HG02970 (cell line): ENCODE results near the gene KCTD17.
"Not testable (repeated sequence)": the region's sequence is repeated elsewhere in the genome, so short reads cannot be mapped to it uniquely, and the experiment has no call there.

ENCODE experiments used
- ATAC-seq: cut with Tn5 transposase; IDR thresholded peaks from one replicate; pipeline ENCODE4 v1.9.1; 2021; ENCODE audit warnings: mild to moderate bottlenecking, moderate library complexity, moderate number of reproducible peaks; ENCODE audit not compliant: unreplicated experiment, low FRiP score

The KCTD17 gene

DNA sequence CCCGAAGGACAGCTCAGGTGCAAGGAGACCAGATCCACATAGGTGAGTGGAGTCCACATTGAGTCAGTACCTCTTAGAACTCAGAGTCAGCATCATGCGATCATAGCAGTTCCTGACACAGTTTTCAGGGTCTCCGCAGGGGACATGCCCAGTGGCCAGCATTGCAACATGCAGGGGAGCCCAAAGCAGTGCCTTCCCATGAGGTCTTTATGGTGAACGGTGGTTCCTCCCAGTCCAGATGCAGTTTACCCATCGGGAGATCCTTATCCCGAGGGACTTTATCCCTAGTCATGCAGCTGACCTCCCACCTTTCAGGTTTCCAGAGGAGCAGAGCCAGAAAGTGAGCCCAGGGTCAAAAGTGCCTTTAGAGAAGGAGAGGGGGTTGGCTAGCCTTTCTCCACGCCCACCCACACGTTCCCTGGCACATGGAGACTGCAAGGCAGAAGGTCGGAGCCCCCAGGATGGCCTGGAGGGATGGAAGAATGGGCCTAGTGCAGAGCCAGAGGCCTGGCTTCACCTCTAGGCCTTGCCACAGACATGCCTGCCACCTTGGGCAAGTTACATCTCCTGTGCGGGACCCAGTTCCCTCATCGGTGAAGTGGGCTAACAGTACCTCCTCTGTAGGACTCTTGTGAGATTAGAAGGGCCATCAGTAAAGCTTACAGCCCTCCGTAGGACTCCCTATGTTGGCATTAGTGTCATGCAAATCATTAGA lies 6.4 kb downstream of the KCTD17 start:
- no peak for ATAC-seq

DNA sequence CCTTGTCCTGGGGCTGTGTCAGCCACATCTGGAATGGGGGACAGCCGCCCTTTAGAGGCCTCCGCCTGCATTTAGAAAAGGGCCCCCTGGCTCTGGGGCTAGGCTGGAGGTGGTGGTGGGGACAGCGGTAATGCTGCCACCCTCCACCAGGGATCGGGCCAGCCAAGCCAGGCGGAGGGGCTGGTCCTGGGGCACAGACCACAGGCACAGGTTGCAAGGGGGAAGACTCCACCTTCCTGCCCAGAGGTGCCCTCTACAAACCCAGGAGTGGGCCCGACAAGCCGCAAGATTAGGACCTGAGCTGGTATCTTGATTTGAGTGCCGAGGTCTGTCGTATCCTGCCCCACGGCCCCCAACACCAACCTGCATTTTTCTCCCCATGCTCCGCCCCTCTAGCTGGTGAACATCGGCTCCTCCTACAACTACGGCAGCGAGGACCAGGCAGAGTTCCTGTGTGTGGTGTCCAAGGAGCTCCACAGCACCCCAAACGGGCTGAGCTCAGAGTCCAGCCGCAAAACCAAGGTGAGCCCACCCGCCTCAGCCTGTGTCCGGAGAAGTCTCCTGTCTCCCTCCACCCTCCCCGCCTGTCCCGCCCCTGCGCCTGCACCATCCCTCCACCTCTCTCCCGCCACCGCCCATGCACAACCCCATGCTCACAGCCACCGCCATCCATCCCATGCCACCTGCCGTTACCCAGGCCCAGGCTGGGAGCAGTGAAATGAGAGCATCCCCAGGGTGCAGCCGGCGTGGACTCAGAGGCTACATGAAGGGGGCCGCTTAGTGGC lies 7.6 kb downstream of the KCTD17 start:
- ATAC-seq, result no peak

DNA sequence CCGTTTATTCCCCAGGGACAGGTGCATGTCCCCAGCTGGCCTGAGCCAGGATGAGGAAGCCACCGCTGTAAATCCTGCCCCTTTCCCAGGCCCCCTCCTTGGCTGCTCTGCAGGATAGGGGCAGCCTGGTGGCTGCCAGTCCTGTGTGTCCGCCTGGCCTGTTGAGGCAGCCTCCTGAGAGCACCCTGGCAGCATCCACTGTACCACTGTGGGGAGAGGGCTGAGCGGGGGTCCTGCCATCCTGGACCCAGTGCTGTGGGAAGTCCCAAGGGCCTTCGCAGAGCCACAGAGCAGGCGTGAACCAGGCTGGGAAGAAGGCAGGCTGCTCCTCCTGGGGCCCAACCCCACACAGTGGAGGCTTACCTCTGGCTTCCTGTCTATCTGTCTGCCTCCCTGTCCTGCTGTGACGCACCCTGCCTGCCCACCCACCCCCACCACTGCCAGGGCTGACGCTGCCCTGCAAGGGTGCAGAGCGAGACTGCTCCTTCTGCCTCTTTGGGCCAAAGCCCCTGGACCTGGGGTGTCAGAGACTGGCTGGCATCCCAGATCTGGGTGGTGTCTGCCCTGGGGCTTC lies 8.4 kb downstream of the KCTD17 start:
- ATAC-seq, result no peak

GRCh38 chr22:37060801-37061610 lies 9.5 kb downstream of the KCTD17 start:
- no peak for ATAC-seq

- no peak for ATAC-seq
Observed at GRCh38 chr22:37061611-37062375, 10.3 kb downstream of the KCTD17 start.

- ATAC-seq, result no peak
Observed at GRCh38 chr22:37062376-37062675, 10.8 kb downstream of the KCTD17 start.

DNA sequence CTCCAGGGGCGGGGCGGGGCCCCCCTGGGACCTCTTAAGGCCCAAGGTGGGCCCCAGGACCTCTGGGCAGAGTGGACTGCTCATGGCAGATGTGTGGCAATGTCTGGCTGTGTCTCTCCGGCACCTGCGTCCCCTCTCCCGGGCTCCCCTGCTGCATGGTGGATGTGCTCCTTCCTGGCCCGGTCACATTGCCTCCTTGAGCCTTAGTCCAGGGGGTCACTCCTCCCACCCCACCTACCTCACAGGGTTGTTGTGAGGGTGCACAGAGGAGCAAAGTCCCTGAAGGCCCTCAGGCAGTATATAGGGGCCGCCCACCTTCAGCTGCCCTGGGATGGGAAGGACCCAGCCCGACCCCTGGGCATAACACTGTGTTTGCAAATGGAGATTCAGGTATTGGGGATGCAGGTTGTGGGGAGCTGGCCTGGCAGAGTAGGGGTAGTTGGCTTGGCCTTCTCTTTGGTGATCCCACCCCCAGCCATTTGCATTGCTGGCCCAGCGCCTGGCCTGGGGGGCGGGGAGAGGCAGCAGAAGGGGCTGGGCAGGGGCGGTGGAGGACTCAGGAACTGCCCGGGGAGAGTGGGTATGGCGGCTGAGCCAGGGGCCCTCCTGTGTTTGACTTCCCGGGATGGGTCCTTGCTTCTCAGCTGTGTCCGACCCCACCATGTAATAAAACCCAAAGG lies 11.3 kb downstream of the KCTD17 start:
- ATAC-seq, result no peak

DNA sequence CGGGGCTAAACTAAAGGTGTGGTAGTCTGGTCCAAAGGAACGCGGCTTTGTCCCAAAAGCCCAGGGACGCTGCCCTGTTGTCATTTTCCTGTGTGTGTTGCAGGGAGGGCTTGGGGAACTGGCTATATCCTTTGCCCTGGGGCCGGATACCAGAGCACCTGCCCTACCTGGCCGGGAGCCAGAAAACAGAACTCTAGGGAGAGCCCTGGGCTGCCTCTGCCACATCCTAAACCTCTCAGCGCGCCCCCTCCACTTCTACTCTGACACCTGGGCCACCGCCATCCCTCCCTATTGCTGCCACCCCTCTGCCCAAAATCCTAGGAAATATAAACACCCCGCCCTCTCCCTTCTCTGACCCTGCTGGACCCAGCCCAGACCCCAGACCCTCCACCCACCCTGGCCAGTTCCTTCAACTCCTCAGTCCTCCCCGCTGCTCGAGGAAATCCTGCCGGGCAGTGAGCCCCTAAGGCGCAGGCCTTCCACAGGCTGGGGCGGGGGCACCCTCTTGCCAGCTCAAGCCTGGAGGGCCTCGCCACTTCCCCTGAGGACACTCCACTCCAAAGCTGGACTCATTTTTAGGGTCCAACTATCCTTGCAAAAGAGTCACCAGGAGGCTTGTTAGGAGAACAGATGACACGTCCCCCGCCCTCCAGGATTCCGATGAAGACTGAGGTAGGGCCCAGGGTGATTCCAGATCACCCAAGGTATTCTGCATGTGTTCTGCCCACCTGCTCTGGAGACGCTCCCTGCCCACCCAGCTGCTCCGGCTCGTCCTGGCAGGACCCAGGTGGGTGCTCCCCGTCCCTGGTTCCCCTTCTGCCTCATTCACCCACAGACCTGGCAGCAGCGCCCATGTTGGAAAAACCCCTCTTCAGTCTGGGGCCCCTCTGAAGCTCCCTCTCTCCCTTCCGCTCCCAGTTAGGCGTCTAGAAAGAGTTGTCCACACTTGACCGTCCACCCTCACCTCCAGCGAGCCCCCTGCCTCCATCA lies 12.2 kb downstream of the KCTD17 start:
- no peak for ATAC-seq

GRCh38 chr22:37064553-37064952 lies 13.0 kb downstream of the KCTD17 start:
- ATAC-seq, result no peak

DNA sequence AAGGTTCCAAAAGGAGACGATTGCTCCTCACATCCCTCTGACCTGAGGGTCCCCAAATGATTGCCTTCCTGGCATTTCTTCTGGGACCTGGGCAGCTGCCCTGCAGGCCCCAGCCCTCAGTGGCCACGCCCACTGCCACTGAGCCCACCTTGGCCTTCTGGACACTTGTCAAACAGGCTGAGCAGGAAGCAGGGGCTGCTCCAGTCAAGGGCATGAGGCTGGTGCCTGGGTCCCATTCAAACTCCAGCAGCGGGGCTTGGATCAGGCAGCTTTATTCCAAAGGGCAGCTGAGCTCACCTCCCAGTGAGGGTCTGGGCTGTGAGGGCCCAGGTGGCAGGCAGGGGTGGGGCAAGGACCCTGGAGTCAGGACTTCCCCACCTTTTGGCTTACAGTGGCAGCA lies 13.6 kb downstream of the KCTD17 start:
- no peak for ATAC-seq

DNA sequence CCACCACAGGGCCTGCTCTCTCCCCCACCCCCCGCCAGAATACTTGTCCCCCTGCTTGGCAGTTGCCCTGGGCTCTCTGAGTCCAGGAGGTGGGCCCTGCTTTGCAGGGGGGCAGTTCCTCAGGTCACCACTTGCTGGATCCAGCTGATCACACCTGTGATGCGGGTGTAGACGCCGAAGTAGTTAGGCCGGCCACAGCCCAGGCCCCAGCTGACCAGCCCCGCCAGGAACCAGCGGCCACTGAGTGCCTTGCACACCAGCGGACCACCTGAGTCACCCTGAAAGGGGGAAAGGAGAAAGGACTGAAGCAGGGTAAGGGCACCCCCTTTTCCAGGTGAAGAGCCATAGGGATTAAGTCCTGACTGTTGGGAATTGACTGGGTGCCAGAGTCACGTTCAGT lies 14.4 kb downstream of the KCTD17 start:
- no peak for ATAC-seq

GRCh38 chr22:37067428-37067827 lies 15.9 kb downstream of the KCTD17 start:
- no peak for ATAC-seq

DNA sequence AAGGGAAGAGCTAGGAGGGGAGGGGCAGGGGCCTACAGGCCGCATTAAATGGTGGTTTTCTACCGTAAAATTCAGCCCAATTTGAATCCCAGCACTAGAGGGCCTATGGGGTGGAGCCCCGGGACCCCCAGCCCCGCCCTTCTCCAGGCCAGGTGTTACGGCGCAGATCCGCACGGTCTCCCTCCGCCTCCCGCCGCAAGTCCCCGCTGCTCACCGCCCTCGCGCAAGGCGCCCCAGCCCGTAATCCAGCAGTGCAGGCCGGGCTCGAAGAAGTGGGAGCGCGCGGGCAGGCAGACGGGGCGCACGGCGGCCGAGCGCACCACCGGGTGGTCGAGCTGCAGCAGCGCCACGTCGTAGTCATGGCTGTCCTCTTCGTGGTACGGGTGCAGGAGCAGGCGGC lies 17.3 kb downstream of the KCTD17 start:
- no peak for ATAC-seq

- no peak for ATAC-seq
Observed at GRCh38 chr22:37069319-37069718, 17.8 kb downstream of the KCTD17 start.

- no peak for ATAC-seq
Observed at GRCh38 chr22:37069719-37070118, 18.2 kb downstream of the KCTD17 start.

DNA sequence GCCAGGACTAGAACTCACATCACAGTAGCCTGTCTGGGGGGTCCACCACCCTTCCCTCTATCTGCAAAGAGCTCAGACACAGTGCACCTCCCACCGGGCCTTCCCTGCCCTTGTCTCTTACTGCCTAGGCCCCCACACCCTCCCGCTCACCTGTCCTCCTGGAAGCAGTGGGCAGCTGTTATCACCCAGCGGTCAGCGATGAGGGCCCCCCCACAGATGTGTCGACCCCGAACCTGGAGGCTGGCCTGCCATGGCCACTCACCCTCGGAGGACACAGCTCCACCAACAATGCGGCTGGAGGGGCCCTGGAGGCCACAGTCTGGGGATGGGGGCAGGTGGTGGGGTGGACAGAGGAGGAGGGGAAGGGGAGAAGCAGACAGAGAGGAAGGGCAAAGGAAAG lies 18.8 kb downstream of the KCTD17 start:
- ATAC-seq, result no peak

- ATAC-seq, result no peak
Observed at GRCh38 chr22:37070744-37071143, 19.2 kb downstream of the KCTD17 start.

DNA sequence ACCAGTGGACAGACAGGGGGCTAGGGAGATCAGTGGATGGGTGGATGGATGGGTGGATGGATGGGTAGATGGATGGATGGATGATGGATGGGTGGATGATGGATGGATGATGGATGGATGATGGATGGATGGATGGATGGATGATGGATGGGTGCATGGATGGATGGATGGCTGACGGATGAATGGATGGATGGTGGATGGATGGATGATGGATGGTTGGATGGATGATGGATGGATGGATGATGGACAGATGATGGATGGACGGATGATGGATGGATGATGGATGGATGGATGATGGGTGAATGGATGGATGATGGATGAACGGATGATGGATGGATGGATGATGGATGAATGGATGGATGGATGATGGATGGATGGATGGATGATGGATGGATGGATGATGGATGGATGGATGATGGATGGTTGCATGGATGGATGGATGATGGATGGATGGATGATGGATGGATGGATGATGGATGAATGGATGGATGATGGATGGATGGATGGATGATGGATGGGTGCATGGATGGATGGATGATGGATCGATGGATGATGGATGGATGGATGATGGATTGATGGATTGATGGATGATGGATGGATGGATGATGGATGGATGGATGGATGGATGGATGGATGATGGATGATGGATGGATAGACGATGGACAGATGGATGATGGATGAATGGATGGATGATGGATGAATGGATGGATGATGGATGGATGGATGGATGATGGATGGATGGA lies 20.5 kb downstream of the KCTD17 start:
- ATAC-seq, result not testable (repeated sequence)
